ENCODE results near the gene ZBTB7C.

The ZBTB7C gene

GRCh38 chr18:48098007-48098406 lies 311.2 kb downstream of the ZBTB7C start:
- DNase-seq (ENCODE audit: low read depth), result no peak
- H3K4me3 ChIP-seq (ENCODE audit: low read depth, low read length), result no peak overlapping the region
- TF ChIP-seq CTCF (IDR thresholded peaks at IDR 0.05; ENCODE audit: low read depth, low read length, missing control alignments), result no peak
- in situ Hi-C loops (cut with HindIII; ENCODE audit: low sequenced_read_pairs), result no loop called here

GRCh38 chr18:48095726-48096125 lies 313.5 kb downstream of the ZBTB7C start:
- no peak for TF ChIP-seq CTCF (IDR thresholded peaks at IDR 0.05; ENCODE audit: low read depth, low read length, missing control alignments)
- in situ Hi-C loops (cut with HindIII; ENCODE audit: low sequenced_read_pairs), result no loop called here
- no peak overlapping the region for H3K4me3 ChIP-seq (ENCODE audit: low read depth, low read length)
- DNase-seq (ENCODE audit: low read depth), result no peak

- no peak overlapping the region for H3K4me3 ChIP-seq (ENCODE audit: low read depth, low read length)
- no peak for TF ChIP-seq CTCF (IDR thresholded peaks at IDR 0.05; ENCODE audit: low read depth, low read length, missing control alignments)
- in situ Hi-C loops (cut with HindIII; ENCODE audit: low sequenced_read_pairs), result no loop called here
- no peak for DNase-seq (ENCODE audit: low read depth)
Observed at GRCh38 chr18:48093104-48093503, 316.1 kb downstream of the ZBTB7C start.

GRCh38 chr18:48091869-48092497 lies 317.2 kb downstream of the ZBTB7C start:
- H3K4me3 ChIP-seq (ENCODE audit: low read depth, low read length), result no peak overlapping the region
- in situ Hi-C loops (cut with HindIII; ENCODE audit: low sequenced_read_pairs), result no loop called here
- no peak for TF ChIP-seq CTCF (IDR thresholded peaks at IDR 0.05; ENCODE audit: low read depth, low read length, missing control alignments)
- DNase-seq (ENCODE audit: low read depth), result no peak

- H3K4me3 ChIP-seq (ENCODE audit: low read depth, low read length), result no peak overlapping the region
- TF ChIP-seq CTCF (IDR thresholded peaks at IDR 0.05; ENCODE audit: low read depth, low read length, missing control alignments), result no peak
- no peak for DNase-seq (ENCODE audit: low read depth)
- in situ Hi-C loops (cut with HindIII; ENCODE audit: low sequenced_read_pairs), result no loop called here
Observed at GRCh38 chr18:48090702-48091101, 318.5 kb downstream of the ZBTB7C start.

- no peak overlapping the region for H3K4me3 ChIP-seq (ENCODE audit: low read depth, low read length)
- in situ Hi-C loops (cut with HindIII; ENCODE audit: low sequenced_read_pairs), result no loop called here
- no peak for TF ChIP-seq CTCF (IDR thresholded peaks at IDR 0.05; ENCODE audit: low read depth, low read length, missing control alignments)
- no peak for DNase-seq (ENCODE audit: low read depth)
Observed at GRCh38 chr18:48090021-48090420, 319.2 kb downstream of the ZBTB7C start.
